HepG2 (cell line): Measurements from ENCODE around the gene ANKRD55. TPM values are rescaled to one million over a fixed set of nuclear protein-coding genes. Genes with fewer than 3 reads are reported as not detected.

Experiments
- ATAC-seq: fragments of 200-7000 bp; cut with Tn5 transposase; 3 replicates; pipeline ENCODE4 v1.9.1; 2020; ENCODE audit warnings: mild to moderate bottlenecking, moderate library complexity
- BruUV-seq: library from RNA; stranded (reverse); fragments of 400-500 nt; replicated peaks from 2 replicates; lab custom pipeline; 2021; lab: Mats Ljungman, UMichigan
- CTCF ChIA-PET: fragments of 300-600 bp; formaldehyde crosslinking; extraction: SDS; loops from one replicate; lab custom pipeline; 2021; ENCODE audit warnings: low total read pairs, inconsistent platforms, low intra/inter-chr PET ratio; lab: Yijun Ruan, JAX
- POLR2A ChIA-PET: fragments of 350-600 bp; sonication (Branson Sonifier 250); formaldehyde crosslinking; loops from one replicate; lab custom pipeline; 2020; ENCODE audit warnings: antibody characterized with exemption, inconsistent platforms; lab: Yijun Ruan, JAX
- DNase-seq: peaks from one replicate; pipeline ENCODE4 v3.0.0-alpha.2; 2015; ENCODE audit warnings: low spot score
- FAIRE-seq: peaks from 3 replicates; lab custom pipeline; 2011; peaks lifted over from hg19 to GRCh38; lab: Jason Lieb, UNC
- H2AFZ ChIP-seq: one replicate; pipeline ENCODE4 v1.6.1; 2011; ENCODE audit warnings: low read length, inconsistent platforms
- H3K27ac ChIP-seq: fragments of 300-600 bp; 3 replicates; pipeline ENCODE4 v1.8.0; 2011; ENCODE audit warnings: mixed run types, mild to moderate bottlenecking, mixed read lengths, low read length, inconsistent platforms; ENCODE audit not compliant: insufficient read depth; ENCODE audit errors: extremely low read length
- H3K27me3 ChIP-seq, 2 experiments: fragments of 200-600 bp in 1 of 2; 2 replicates in 1 of 2; 3 replicates in 1 of 2; pipeline versions ENCODE4 v1.6.0 to v1.8.0; 2011; ENCODE audit warnings: low read length in 2 of 2, mild to moderate bottlenecking in 2 of 2, moderate library complexity in 2 of 2, inconsistent platforms in 1 of 2; ENCODE audit not compliant: insufficient read depth in 2 of 2, control insufficient read depth in 1 of 2
- H3K36me3 ChIP-seq, 2 experiments: fragments of 200-600 bp in 1 of 2; replicated peaks in 1 of 2; 2 replicates in 1 of 2; 3 replicates in 1 of 2; pipeline versions ENCODE4 v1.5.1 to v1.8.0; 2011; ENCODE audit warnings: low read length in 2 of 2, inconsistent platforms in 1 of 2; ENCODE audit not compliant: insufficient read depth in 2 of 2, control insufficient read depth in 1 of 2
- H3K4me1 ChIP-seq: 2 replicates; pipeline ENCODE4 v1.5.1; 2012; ENCODE audit warnings: low read length, inconsistent platforms; ENCODE audit not compliant: insufficient read depth
- H3K4me2 ChIP-seq: 2 replicates; pipeline ENCODE4 v1.6.0; 2011; ENCODE audit warnings: low read depth, low read length, inconsistent platforms
- H3K4me3 ChIP-seq, 3 experiments: fragments of 200-600 bp in 1 of 3; sonication (generic), shearing (Covaris generic) in 1 of 3; replicated peaks in 1 of 3; 2 replicates each; pipeline ENCODE4 v1.5.1; 2011 to 2016; ENCODE audit warnings: low read length in 3 of 3, inconsistent platforms in 2 of 3, low read depth in 2 of 3, mild to moderate bottlenecking in 2 of 3, control low read depth in 1 of 3, mixed read lengths in 1 of 3; ENCODE audit not compliant: insufficient read depth in 1 of 3
- H3K79me2 ChIP-seq: one replicate; pipeline ENCODE4 v1.6.1; 2011; ENCODE audit warnings: low read length, inconsistent platforms; ENCODE audit not compliant: insufficient read depth
- H3K9ac ChIP-seq: 2 replicates; pipeline ENCODE4 v1.6.0; 2011; ENCODE audit warnings: mild to moderate bottlenecking, low read depth, low read length, inconsistent platforms; ENCODE audit not compliant: insufficient read depth
- H3K9me3 ChIP-seq: 2 replicates; pipeline ENCODE4 v1.5.1; 2012; ENCODE audit warnings: mild to moderate bottlenecking, low read length
- H4K20me1 ChIP-seq: 2 replicates; pipeline ENCODE4 v1.6.0; 2011; ENCODE audit warnings: inconsistent platforms, mild to moderate bottlenecking, low read length, moderate library complexity; ENCODE audit not compliant: insufficient read depth
- BCL6 ChIP-seq: IDR thresholded peaks from 2 replicates; pipeline ENCODE4 v1.6.1; 2016; ENCODE audit warnings: missing genetic modification reagents, missing compliant biosample characterization
- MAX ChIP-seq: IDR thresholded peaks from 2 replicates; pipeline ENCODE4 v1.6.1; 2012; ENCODE audit warnings: inconsistent platforms
- ZFP36L2 ChIP-seq: sonication (generic); formaldehyde crosslinking; IDR thresholded peaks from 2 replicates; pipeline ENCODE4 v1.4.0; 2020; ENCODE audit warnings: missing genetic modification reagents
- ZNF770 ChIP-seq: sonication (generic); formaldehyde crosslinking; IDR thresholded peaks from 2 replicates; pipeline ENCODE4 v1.5.0; 2020; ENCODE audit warnings: mild to moderate bottlenecking, missing genetic modification reagents
- ZSCAN21 ChIP-seq: sonication (generic); formaldehyde crosslinking; IDR thresholded peaks from 2 replicates; pipeline ENCODE4 v1.8.0; 2022; ENCODE audit warnings: mild to moderate bottlenecking, missing genetic modification reagents, moderate library complexity, borderline replicate concordance
- WGBS: methylation state at CpG from one replicate; pipeline ENCODE4 v1.1.6; 2017; ENCODE audit warnings: low lambda C conversion rate; 5-methylcytosine and 5-hydroxymethylcytosine counted together
- in situ Hi-C: cut with HindIII; loops from 2 replicates; pipeline ENCODE4 v1.10.0; 2017; ENCODE audit warnings: low pct_unique_long_range_greater_than_20kb; ENCODE audit not compliant: extremely low pct_ligation_motif_present
- intact Hi-C: fragments of 100-400 bp; cut with micrococcal nuclease; formaldehyde crosslinking; loops from one replicate; pipeline ENCODE4 v1.10.0; 2022; ENCODE audit not compliant: unreplicated experiment
- polyA plus RNA-seq, 8 experiments: library from polyadenylated mRNA; depleted of rRNA in 3 of 8; stranded (reverse) in 7 of 8; unstranded in 1 of 8; fragments of >200 nt; fragmentation: Illumina TruSeq in 4 of 8; extraction: Trizol in 4 of 8; gene quantifications; 2 replicates each; pipeline versions ENCODE4 v1.2.1 to v1.2.3, GENCODE V29; 2011 to 2016; ENCODE audit warnings: low read depth in 4 of 8, missing spikeins in 1 of 8, mixed read lengths in 1 of 8; ENCODE audit not compliant: insufficient read depth in 1 of 8
- total RNA-seq, 5 experiments: library from RNA; depleted of rRNA; stranded (reverse); fragments of >200 nt; fragmentation: Illumina TruSeq; extraction: Trizol; gene quantifications; 2 replicates each; pipeline ENCODE4 v1.2.3, GENCODE V29; 2016; ENCODE audit warnings: low read depth in 1 of 5

ANKRD55 gene
- total and polyA plus RNA-seq, 2 of the 13 experiments (the other 11 are each of a cell fraction or from before 2014, with no cell fraction given) = 0.11 to 0.28 TPM

- Histone ChIP-seq H3K4me2 (no peak overlapping the region), H3K27ac (no peak overlapping the region), H2AFZ (no peak overlapping the region), H3K4me3 (no peak overlapping the region), H4K20me1 (no peaks in the 10 kb centered on the region), H3K36me3 (no peaks in the 10 kb centered on the region), H3K79me2 (no peaks in the 10 kb centered on the region), H3K27me3 (no peaks in the 10 kb centered on the region), H3K9ac (no peak overlapping the region), H3K9me3 (no peaks in the 10 kb centered on the region), H3K4me1 (peaks cover 63% of the 10 kb centered on the region)
- CTCF ChIA-PET = no interaction called here
- TF ChIP-seq ZFP36L2 (no peak), ZSCAN21 (CRISPR knock-in tag) (no peak), ZNF770 (no peak), MAX (no peak), BCL6 (CRISPR knock-in tag) (peak; percentile 77)
- no peak for FAIRE-seq
- BruUV-seq = no TSS peak
- WGBS = 85% methylated on average over 6 of the region's 6 CpGs
- in situ Hi-C loops = no loop called here
- no peak for DNase-seq
- ATAC-seq = no peak
- intact Hi-C loops = no loop called here
- POLR2A ChIA-PET = interaction anchor here (1.0 kb wide), 1 partner anchor 78 kb away, joined by 4 read pairs; the partner anchor contains the start of gene IL6ST
These were observed 160.0 kb downstream of the ANKRD55 start for GRCh38 chr5:56072863-56073766.
